GM21723 (cell line): Measurements from ENCODE around the gene ADAM11.
A peak's percentile ranks its signal among the peaks of the same experiment; 100 is the strongest.

Experiments
- ATAC-seq: cut with Tn5 transposase; IDR thresholded peaks from one replicate; pipeline ENCODE4 v1.9.1; 2021; ENCODE audit warnings: mild to moderate bottlenecking, moderate library complexity; ENCODE audit not compliant: unreplicated experiment

Gene ADAM11

DNA sequence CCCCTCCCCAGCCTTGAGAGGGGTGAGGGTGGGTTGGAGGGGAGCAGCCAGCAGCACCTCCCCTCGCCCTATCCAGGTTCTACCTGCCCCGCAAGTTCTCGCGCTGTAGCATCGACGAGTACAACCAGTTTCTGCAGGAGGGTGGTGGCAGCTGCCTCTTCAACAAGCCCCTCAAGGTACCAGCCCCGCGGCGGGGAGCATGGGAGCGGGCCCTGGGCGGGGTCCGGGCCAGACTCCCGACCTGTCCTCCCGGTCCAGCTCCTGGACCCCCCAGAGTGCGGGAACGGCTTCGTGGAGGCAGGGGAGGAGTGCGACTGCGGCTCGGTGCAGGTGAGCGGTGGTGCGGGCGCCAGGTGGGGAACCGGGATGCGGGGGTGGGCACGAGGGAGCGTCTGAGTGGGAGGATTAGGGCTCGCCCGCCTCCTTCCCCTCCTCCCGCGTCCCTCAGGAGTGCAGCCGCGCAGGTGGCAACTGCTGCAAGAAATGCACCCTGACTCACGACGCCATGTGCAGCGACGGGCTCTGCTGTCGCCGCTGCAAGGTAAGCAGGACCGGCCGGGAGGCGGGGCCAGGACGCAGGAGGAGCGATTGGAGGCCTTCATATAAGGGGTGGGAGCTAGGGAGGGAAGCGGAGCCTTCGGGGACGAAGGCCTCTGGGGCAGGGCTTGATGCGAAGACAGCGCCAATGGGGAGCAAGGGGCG is 16.5 kb downstream of the ADAM11 start:
- peak; percentile 78 for ATAC-seq

DNA sequence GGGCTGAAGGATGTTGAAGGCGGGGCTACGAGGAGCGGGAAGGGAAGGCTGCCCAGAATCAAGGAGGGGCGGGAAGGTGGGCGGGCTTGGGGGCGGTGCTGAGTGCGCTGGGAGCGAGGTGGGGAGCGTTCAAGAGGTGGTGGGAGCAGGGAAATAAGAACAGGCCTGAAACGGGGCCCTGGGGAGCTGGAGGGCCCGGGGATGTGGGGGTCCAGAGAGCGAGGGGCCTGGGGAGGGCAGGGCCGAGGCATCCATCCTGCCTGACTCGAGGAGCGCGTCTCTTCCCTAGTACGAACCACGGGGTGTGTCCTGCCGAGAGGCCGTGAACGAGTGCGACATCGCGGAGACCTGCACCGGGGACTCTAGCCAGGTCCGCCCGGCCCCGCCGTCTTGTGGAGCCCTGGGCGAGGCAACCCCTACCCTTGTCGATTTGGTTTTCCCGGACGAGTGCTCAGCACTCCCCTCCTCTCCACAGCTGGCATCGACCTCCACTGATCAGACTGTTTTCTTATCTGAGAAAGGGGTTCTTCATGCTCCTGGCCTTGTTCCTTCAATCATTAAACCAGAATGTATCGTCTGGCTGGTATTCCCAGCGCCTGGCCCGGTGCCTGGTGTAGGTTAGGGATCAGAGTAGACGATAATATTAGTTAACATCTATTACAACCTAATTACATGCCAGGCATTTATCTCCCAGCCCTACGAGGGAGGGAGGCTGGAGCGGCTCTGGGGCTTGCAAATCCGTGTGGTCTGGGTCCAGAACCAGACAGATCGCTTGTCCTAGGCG is 17.2 kb downstream of the ADAM11 start:
- peak; percentile 20 for ATAC-seq

DNA sequence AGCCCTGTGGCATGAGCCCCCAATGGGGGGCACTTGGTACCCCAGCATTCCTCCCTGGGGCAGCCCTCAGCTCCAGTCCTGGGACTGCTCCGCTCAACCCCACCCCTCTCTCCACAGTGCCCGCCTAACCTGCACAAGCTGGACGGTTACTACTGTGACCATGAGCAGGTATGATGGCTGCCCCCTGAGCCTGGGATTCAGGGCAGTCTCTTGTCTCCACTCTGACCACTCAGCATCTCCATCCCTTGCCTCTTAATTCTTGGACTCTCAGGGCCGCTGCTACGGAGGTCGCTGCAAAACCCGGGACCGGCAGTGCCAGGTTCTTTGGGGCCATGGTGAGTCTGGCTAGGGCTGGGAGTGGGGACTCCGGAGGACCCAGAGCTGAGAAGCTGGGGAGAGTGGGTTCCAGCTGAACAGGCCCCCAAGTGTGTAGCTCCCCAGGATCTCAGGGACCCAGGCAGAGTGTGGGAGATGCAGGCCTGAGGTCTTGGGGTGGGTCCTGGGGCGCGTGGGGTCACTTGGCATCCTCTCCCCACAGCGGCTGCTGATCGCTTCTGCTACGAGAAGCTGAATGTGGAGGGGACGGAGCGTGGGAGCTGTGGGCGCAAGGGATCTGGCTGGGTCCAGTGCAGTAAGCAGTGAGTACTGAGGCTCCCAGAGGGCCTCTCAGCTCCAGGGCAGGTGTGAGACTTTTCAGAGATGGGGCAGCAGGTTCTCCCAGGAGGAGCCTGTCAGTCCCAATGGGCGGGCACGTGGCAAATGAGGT is 18.0 kb downstream of the ADAM11 start:
- ATAC-seq: no peak

DNA sequence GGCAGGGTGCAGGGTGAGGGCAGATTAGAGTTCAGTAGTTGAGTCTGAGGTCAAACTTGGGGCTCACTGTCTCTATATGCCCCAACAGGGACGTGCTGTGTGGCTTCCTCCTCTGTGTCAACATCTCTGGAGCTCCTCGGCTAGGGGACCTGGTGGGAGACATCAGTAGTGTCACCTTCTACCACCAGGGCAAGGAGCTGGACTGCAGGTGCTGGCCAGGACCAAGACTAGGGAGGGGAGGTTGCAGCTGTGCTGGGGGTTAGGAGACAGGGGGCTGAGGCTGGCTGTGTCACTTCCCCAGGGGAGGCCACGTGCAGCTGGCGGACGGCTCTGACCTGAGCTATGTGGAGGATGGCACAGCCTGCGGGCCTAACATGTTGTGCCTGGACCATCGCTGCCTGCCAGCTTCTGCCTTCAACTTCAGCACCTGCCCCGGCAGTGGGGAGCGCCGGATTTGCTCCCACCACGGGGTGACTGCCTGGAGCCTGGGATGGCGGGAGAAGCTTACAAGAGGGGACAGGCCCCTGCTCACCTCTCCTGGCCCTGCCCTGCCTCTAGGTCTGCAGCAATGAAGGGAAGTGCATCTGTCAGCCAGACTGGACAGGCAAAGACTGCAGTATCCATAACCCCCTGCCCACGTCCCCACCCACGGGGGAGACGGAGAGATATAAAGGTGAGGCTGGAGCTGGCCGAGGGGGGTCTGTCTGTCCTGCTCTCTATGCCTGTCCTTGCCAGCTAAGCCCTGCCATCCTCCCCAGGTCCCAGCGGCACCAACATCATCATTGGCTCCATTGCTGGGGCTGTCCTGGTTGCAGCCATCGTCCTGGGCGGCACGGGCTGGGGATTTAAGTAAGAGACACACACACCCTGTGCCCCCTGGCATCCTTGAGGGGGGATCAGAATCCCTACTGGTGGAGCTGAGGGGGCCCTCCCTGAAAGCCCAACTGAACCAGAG is 18.9 kb downstream of the ADAM11 start:
- ATAC-seq: no peak

DNA sequence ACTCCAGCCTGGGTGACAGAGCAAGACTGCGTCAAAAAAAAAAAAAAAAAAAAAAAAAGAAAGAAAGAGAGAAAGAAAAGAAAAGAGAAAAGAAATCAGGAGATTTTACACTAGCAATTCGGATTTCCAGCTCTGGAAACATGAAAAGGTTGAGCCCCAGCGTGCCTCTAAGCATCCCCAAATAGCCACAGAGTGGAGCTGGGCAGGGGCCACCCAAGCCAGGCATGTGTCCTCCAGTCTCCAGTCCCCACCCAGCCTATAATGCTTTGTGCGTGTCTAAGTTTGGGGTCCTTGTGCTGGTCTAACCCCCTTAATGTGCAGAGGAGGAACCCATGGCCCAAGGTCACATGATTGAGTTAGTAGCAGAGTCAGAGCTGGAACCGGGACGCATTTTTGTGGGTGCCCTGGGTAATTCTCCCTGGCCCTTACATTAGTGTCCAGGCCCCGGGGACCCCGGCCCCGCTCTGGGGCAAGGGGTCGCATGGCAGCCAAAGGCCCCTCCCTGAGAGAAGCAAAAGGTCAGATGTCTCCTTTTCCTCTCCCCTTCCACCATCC is 19.9 kb downstream of the ADAM11 start:
- ATAC-seq: no peak

DNA sequence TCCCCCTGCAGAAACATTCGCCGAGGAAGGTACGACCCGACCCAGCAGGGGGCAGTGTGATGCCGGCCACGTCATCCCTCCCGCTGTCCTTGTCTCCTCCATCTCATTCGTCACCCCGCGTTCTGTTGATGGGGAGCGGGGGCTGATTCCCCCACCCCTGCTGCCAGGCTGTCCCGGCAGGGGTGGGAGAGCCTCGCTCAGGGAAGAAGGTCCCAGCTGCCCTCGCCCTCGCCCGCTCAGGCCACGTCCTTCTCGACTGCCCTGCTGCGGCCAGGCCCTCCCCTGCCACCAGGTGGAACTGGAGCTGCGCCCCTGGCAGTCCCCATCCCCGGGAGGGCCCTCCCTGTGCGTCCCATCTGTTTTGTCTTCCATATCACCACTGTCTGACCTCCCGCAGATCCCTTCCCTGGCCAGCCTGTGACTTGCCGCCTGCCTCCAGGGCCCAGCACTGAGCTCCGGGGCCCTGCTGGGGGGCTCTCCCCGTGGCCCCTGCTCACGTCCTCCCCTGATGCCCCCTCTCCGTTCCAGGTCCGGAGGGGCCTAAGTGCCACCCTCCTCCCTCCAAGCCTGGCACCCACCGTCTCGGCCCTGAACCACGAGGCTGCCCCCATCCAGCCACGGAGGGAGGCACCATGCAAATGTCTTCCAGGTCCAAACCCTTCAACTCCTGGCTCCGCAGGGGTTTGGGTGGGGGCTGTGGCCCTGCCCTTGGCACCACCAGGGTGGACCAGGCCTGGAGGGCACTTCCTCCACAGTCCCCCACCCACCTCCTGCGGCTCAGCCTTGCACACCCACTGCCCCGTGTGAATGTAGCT is 20.6 kb downstream of the ADAM11 start:
- no peak for ATAC-seq

DNA sequence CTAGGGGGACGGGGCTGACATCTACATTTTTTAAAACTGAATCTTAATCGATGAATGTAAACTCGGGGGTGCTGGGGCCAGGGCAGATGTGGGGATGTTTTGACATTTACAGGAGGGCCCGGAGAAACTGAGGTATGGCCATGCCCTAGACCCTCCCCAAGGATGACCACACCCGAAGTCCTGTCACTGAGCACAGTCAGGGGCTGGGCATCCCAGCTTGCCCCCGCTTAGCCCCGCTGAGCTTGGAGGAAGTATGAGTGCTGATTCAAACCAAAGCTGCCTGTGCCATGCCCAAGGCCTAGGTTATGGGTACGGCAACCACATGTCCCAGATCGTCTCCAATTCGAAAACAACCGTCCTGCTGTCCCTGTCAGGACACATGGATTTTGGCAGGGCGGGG is 21.4 kb downstream of the ADAM11 start:
- ATAC-seq: no peak

DNA sequence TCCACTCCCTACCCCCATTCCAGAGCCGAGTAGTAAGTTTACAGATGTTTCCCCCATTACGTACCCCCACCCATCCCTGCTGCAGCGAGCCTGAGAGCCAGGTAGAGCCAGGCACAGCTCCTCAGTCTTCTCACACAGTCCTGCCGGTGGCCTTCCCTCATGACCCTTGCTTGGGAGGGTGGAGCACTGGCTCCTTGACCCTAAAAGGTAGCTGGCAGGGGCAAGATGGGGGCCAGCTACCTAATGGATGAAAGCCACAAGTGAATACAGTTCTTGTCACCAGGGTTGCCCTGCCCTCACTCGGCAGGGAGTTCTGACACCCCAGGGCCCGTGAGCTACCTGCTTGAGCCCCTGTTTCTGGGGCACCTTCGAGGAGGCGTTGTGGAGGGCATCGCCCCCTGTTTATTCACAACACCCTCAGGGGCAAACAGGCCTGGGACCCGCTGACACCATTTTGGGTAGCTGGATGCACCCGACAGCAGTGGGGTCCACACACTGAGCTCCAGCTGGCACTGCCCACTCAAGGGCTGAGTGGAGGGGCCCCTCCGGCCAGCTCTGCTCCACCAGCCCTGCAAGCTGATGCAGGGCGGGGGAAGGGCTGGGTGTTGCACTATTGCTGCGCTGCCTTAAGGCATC is 22.2 kb downstream of the ADAM11 start:
- no peak for ATAC-seq

DNA sequence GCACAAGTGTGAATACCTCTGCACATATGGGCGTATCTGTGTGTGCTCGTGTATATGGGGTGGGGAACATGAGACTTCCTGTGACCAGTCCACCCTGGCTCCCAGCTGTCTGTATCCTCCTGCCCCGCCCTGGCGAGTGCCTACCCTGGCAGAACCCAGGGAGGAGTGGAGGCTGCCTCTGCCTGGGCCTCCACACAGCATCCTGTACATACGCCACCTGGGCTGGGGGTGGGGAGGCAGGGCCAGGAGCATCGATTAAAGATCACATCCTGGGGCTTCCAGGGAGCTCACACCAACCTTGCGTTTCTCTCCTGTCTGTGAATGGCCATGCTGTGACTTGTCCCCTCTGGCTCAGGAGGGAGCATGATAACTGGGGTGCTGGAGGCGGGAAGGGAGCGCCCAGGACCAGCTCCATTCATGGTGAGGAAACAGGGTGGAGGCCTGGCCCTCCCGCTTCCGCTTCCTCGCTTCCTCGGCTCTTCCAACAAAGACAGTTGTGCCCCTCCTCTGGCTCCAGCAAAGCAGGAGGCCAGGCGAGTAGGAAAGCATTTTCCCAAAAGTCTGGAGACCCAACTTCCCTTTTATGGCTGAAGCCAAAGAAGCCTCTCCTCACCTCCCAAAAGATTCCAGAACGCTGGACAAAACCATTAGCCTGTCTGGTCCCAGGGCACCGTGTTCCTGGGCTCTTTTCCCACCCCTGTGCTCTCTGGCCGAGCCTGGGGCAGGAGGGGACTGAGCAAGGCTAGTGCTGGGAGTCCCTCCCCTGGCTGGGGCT is 22.9 kb downstream of the ADAM11 start:
- ATAC-seq: no peak

DNA sequence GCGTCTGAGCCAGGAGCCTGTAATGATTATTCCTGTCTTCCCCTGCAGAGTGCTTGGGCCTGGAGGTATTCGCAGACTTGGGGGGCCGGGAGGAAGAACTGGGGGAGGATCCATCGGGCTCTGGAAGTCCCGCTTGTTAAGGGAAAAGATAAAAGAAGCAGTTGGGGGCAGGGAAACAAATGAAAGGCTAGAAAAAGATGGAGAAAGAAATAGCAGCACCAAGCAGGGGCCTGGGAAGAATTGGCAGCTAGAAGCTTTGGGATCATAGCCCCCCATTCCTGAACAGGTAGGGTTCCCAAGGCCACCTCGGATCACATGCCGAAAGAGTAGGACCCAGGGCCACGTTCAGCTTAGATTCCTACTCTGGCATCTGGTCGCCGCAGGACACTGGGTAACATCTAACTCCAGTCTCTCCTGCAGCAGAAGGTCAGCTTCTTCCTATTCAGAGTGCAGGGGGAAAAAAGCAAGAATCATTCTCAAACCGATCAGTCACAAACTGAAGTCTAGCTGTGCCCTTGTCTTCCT is 23.6 kb downstream of the ADAM11 start:
- ATAC-seq: no peak

DNA sequence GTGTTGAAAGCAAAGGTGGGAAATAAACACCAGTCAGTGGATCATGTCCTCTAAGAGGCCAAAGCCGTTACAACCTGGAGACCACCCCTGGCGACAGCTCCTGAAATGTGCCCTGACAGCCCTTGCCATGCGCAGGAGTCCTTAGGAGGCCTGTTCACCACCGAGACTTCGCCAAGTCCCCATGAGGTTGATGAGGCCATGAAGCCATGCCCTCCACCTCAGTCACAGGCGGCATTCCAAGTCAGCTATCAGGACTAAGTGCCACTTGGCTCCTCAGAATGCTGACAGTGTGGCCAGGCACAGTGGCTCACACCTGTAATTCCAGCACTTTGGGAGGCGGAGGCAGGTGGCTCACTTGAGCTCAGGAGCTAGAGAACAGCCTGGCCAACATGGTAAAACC is 27.1 kb downstream of the ADAM11 start:
- no peak for ATAC-seq

DNA sequence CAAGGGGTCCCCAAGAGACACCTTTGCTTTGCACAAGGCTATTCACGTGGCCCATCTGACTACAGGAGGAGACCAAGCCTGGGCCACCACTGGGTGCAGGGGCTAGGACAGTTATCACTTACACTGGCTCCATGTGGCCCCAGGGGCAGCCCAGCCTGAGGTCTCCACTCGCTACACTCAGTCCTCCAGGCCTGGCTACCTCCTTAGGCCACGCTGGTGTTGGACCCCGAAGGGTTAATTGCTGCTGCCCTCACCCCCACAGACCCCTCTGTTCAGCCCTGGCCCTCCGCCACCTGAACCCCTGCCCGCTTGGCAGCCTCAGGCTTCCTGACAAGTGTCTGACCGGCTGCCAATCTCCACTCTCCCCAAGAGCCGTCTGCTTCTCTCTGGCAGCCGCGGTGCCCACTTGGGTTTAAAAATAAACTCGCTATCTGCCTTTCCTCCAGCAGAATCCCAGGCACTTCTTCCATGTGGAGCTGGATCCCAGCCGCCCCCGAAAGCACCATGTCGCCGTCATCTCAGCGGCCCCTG is 27.8 kb downstream of the ADAM11 start:
- ATAC-seq: no peak

DNA sequence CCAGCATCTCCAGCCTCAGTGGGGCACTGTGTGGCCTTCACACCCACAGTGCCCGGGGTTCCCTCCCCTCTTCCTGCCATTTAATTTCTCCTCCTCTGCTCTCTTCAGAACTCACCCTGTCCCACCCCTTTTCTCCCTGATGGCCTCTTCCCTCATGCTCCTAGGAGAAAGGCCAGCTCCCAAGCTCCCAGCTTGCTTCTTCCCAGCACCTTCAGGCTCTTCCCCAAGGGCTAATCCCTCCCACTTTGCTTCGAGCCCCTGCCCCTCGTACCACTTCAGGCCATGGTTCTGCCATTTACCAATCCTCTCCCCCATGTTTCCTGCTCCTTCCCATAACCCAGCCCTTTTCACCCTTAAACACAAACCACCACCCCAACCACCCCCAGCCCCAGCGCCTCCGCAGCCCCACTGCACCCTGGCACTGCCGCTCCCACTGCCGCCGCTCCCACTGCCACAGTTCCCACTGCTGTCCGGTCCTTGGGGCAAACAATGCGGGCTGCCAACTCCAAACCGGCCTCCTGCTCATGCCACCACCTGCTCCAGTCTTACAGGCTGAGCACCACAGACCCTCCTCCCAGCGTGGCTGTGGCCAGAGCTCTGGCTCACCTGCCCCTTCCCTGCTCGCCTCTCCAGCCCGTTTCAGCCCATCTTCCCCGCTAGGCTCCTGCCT is 28.6 kb downstream of the ADAM11 start:
- ATAC-seq: no peak

DNA sequence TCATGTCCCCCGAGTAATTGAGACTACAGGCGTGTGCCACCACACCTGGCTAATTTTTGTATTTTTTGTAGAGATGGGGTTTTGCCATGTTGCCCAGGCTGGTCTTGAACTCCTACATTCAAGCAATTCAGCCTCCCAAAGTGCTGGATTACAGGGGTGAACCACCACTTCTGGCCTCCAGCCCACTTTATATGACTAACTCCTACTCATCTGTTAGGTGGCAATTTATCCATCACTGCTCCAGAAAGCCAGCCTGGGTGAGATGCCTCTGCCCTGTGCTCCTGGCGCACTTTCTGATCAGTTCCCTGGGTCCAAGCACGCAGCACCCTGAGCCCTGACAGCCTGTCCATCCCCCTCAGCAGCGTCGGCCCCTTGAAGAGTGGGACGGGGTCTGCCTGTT is 29.4 kb downstream of the ADAM11 start:
- no peak for ATAC-seq

DNA sequence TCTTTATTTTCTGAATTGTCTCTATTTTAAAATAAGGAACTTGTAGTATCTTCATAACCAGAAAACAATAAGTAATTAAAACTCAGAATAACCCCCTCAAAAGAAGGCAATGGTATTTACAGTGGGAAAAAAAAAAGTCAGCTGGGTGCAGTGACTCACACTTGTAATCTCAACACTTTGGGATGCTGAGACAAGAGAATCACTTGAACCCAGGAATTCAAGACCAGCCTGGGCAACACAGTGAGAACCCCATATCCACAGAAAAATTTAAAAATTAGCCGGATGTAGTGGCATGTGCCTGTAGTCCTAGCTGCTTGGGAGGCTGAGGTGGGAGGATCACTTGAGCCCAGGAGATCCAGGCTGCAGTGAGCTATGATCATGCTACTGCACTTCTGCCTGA is 33.5 kb downstream of the ADAM11 start:
- ATAC-seq: no peak

DNA sequence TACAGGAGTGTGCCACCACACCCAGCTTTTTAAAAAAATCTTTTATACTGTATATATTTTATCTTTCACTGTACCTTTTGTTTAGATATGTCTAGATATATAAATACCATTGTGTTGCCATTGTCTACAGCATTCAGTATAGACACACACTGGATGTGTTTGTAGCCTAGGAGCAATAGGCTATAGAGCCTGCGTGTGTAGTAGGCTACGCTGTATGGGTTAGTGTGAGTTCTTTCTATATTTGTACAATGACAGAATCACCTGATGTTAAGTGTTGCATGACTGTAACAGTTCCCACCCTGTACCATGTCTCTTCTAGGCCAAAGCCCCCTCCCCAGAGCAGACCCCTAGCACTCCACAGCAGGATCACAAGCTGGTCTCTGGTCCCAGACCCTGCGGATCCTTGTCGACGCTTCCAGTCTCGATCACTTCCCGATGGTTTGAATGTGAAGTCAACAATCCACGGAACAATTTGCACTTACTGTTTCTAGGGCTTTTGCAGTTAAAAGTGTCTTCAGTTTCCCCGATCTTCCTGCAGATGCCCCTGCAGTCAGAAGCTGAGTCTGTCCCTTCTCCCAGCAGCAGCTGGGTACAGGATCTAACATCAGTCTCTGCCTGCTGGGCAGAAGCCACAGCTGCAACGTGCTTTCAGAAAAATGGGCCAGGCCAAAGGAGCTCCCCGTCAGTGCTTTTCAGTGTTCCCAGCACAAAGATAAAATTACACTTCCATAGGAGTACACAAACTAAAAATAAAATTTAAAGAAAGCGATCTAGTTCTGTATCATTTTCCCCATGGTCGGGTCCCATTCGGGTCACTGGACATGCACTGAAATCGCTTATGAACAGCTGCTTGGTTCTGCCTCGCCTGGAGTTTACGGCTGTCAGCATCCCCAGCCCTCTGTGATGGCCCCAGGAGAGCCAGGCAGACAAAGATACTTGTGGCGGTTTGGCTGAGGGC is 35.4 kb downstream of the ADAM11 start:
- no peak for ATAC-seq
